Gastrocnemius medialis (tissue), 4 donors: Measurements from ENCODE around the gene ROMO1. TPM values are rescaled to one million over a fixed set of nuclear protein-coding genes. Genes with fewer than 3 reads are reported as not detected.
A peak's percentile ranks its signal among the peaks of the same experiment; 100 is the strongest.

Source experiments
- ATAC-seq, 2 donors: fragments of 150-250 bp; one replicate each; pipeline ENCODE4 v1.9.1; 2016
- DNase-seq, 2 donors: peaks; one replicate each; pipeline ENCODE4 v3.0.0-alpha.2; 2019
- H3K27ac ChIP-seq, 4 donors: fragments of 200-600 bp; sonication (generic); 1 replicate in 1 of 4; 2 replicates in 3 of 4; pipeline ENCODE4 v1.5.1; 2016 to 2018; ENCODE audit warnings: mild to moderate bottlenecking in 2 of 4, moderate library complexity in 1 of 4
- H3K27me3 ChIP-seq, 3 donors: fragments of 200-600 bp; sonication (generic) in 2 of 3; 1 replicate in 1 of 3; 2 replicates in 2 of 3; pipeline versions ENCODE4 v1.5.1 to v1.6.0; 2016 to 2019; ENCODE audit warnings: mild to moderate bottlenecking in 1 of 3, moderate library complexity in 1 of 3
- H3K36me3 ChIP-seq, 2 donors: fragments of 200-600 bp; sonication (generic) in 1 of 2; one replicate each; pipeline ENCODE4 v1.5.1; 2017 to 2018
- H3K4me1 ChIP-seq, 2 donors: fragments of 200-600 bp; sonication (generic) in 1 of 2; one replicate each; pipeline ENCODE4 v1.5.1; 2016 to 2017; ENCODE audit warnings: mild to moderate bottlenecking in 2 of 2
- H3K4me3 ChIP-seq, 4 donors: fragments of 200-600 bp; sonication (generic) in 3 of 4; 1 replicate in 1 of 4; 2 replicates in 3 of 4; pipeline ENCODE4 v1.5.1; 2016 to 2019; ENCODE audit warnings: mild to moderate bottlenecking in 2 of 4
- H3K9me3 ChIP-seq, 3 donors: fragments of 200-600 bp; sonication (generic) in 2 of 3; 1 replicate in 1 of 3; 2 replicates in 2 of 3; pipeline ENCODE4 v1.5.1; 2016 to 2019
- CTCF ChIP-seq, 5 experiments: fragments of 450-650 bp in 3 of 5; fragments of 200-600 bp in 2 of 5; sonication (generic) in 2 of 5; IDR thresholded peaks in 4 of 5; conservative IDR thresholded peaks in 1 of 5; 1 replicate in 4 of 5; 2 replicates in 1 of 5; pipeline ENCODE4 v1.5.1; 2016 to 2019; ENCODE audit warnings: antibody characterized with exemption in 5 of 5, mild to moderate bottlenecking in 3 of 5, moderate library complexity in 3 of 5
- POLR2A ChIP-seq, 2 donors: fragments of 450-650 bp; IDR thresholded peaks; one replicate each; pipeline ENCODE4 v1.6.1; 2017; ENCODE audit warnings: antibody characterized with exemption in 2 of 2, mild to moderate bottlenecking in 2 of 2, moderate library complexity in 2 of 2
- in situ Hi-C, 4 donors: fragments of 200-750 bp; cut with MboI; loops; one replicate each; pipeline versions ENCODE4 v1.15.0 to v1.8.0; 2017; ENCODE audit warnings: low sequenced_read_pairs in 4 of 4
- intact Hi-C: fragments of 100-400 bp; cut with DNase I; formaldehyde crosslinking; loops from one replicate; pipeline ENCODE4 v1.15.1; 2023; ENCODE audit warnings: low total_unique reads
- total RNA-seq, 4 donors: library from RNA; depleted of rRNA; stranded (reverse); fragments of >200 nt; gene quantifications; one replicate each; pipeline versions ENCODE4 v1.1.0 to v1.2.3, GENCODE V29; 2016

ROMO1 gene
- total RNA-seq, 4 donors from 2014 or later, result 213 to 491 (median 309) TPM

GRCh38 chr20:35724321-35725230, 25.4 kb downstream of the ROMO1 start:
- no peak for TF ChIP-seq POLR2A (IDR thresholded peaks at IDR 0.05)
- TF ChIP-seq CTCF (IDR thresholded peaks at IDR 0.05 in 4 of 5, conservative IDR thresholded peaks at IDR 0.05 in 1 of 5), result no peak
- Histone ChIP-seq H3K4me3 (no peak overlapping the region), H3K27me3 (no peaks in the 10 kb centered on the region), H3K36me3 (peaks cover 7 to 97% of the 10 kb centered on the region in 2 donors), H3K27ac (peak overlapping the region in 2 of 4 donors; percentile 72 to 80), H3K4me1 (peaks cover 25 to 31% of the 10 kb centered on the region in 2 donors), H3K9me3 (no peaks in the 10 kb centered on the region)
- intact Hi-C loops, result no loop called here
- DNase-seq (no peak), ATAC-seq (no peak)
- in situ Hi-C loops, result loop anchor here in 2 of 4 donors (25.0 kb wide), 1 partner anchor 163 kb away; no protein-coding TSS in a partner anchor

- Histone ChIP-seq H3K27ac (peak overlapping the region in 1 of 4 donors; percentile 8), H3K27me3 (no peaks in the 10 kb centered on the region), H3K4me1 (peaks cover 31 to 37% of the 10 kb centered on the region in 2 donors), H3K4me3 (no peak overlapping the region), H3K36me3 (peaks cover 9 to 97% of the 10 kb centered on the region in 2 donors), H3K9me3 (no peaks in the 10 kb centered on the region)
- ATAC-seq (no peak), DNase-seq (no peak)
- TF ChIP-seq CTCF (IDR thresholded peaks at IDR 0.05 in 4 of 5, conservative IDR thresholded peaks at IDR 0.05 in 1 of 5) (no peak), POLR2A (IDR thresholded peaks at IDR 0.05) (no peak)
- intact Hi-C loops (no loop called here), in situ Hi-C loops (loop anchor here in 1 of 4 donors (25.0 kb wide), 1 partner anchor 160 kb away; no protein-coding TSS in a partner anchor)
Observed at GRCh38 chr20:35726842-35727711, 27.9 kb downstream of the ROMO1 start.

GRCh38 chr20:35729283-35729807, 30.1 kb downstream of the ROMO1 start:
- Histone ChIP-seq H3K4me3 (no peak overlapping the region), H3K27me3 (no peaks in the 10 kb centered on the region), H3K27ac (no peak overlapping the region), H3K4me1 (peaks cover 42 to 45% of the 10 kb centered on the region in 2 donors), H3K36me3 (peaks cover 7 to 99% of the 10 kb centered on the region in 2 donors), H3K9me3 (no peaks in the 10 kb centered on the region)
- ATAC-seq (no peak), DNase-seq (no peak)
- intact Hi-C loops, result no loop called here
- TF ChIP-seq POLR2A (IDR thresholded peaks at IDR 0.05), result no peak
- no peak for TF ChIP-seq CTCF (IDR thresholded peaks at IDR 0.05 in 4 of 5, conservative IDR thresholded peaks at IDR 0.05 in 1 of 5)
- in situ Hi-C loops, result loop anchor here in 1 of 4 donors (25.0 kb wide), 1 partner anchor 158 kb away; no protein-coding TSS in a partner anchor

- ATAC-seq, result no peak
- no peak for TF ChIP-seq CTCF (IDR thresholded peaks at IDR 0.05 in 4 of 5, conservative IDR thresholded peaks at IDR 0.05 in 1 of 5)
- no peak for TF ChIP-seq POLR2A (IDR thresholded peaks at IDR 0.05)
- H3K4me3 ChIP-seq, result no peak overlapping the region
- peaks cover 49 to 52% of the 10 kb centered on the region in 2 donors for H3K4me1 ChIP-seq
- no peak overlapping the region for H3K27ac ChIP-seq
- H3K36me3 ChIP-seq, result peaks cover 7 to 99% of the 10 kb centered on the region in 2 donors
- H3K9me3 ChIP-seq, result no peaks in the 10 kb centered on the region
- intact Hi-C loops (no loop called here), in situ Hi-C loops (loop anchor here in 1 of 4 donors (25.0 kb wide), 1 partner anchor 157 kb away; no protein-coding TSS in a partner anchor)
- DNase-seq, result no peak
- H3K27me3 ChIP-seq, result no peaks in the 10 kb centered on the region
Observed at GRCh38 chr20:35729836-35730582, 30.8 kb downstream of the ROMO1 start.
